NCI-H1092 treated with DMSO at 0.1 percent for 48 hours (cell line): ENCODE results near the gene ZBTB12.

Source experiments
- DNase-seq: peaks from one replicate; lab custom pipeline; 2025; lab: John Stamatoyannopoulos, UW

Gene ZBTB12

DNA sequence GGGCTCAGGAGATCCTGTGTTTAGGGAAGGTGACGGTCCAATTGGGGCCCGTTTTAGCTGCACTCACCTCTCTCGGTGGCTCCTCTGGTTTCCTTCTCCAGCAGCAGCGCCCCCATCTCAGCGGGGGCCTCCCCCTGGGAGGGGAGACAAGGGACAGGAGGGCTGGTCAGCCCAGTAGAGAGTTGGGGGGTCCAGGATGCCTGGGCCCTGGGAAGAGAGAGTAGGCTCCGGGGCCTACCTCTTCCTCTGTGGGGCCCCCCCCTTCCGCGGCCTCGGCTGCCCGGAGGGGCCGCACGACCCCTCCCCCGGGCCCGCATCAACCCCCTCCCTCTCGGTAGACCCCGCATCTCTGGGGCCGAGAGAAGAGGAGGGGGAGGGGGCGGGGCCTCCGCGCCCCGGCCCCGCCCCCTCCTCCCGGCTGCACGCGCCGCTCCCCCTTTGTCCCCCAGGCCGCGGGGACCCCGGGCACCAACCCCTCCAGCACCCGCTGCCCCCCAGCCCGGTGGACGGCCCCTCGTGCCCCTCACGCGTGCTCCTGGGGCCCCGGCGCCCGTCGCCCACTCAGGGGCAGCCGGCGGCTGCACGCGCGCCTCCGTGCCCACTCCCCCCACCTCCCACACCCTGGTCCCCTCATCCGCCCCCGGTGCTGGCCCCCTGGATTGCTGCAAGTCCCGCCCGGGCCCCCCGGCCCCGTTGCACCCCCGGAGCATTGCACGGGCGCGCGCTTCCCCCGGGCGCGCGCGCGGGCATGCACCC lies 4.9 kb downstream of the ZBTB12 start:
- DNase-seq = peak; percentile 11

DNA sequence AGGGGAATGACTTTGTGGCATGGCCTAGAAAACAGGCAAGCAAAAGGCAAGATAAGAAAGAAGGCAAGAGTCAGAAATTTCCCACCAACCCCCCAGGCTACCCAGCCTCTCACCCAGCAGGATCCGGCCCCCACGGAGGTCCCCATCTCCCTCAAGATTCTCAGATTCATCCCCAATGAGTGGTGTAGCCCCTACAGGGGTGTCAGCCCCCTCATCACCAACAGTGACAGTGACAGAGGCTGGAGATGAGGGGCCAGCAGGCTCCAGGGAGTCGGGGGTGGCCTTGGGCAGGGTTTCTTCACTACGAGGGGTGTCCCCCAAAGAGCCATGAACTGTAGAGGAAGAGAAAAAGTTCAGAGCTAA lies 5.4 kb downstream of the ZBTB12 start:
- DNase-seq = no peak

DNA sequence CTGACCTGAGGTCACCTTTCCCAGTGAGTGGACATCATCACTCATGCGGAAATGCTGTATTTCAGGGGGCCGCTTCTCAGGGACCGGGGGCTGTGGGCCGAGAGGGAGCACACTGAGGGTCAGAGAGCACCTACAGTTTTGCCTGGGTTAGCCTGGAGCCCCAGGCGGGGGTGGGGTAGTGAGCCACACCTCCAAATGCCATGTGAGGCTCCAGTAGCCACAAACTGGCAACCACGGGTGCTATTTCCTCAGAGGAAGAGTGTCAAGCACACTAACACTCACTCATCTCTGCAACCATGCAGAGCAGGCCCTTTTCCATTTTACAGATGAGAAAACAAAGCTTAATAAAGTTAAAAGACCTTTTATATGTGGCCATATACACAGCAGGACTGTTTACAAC lies 9.1 kb downstream of the ZBTB12 start:
- DNase-seq = no peak

DNA sequence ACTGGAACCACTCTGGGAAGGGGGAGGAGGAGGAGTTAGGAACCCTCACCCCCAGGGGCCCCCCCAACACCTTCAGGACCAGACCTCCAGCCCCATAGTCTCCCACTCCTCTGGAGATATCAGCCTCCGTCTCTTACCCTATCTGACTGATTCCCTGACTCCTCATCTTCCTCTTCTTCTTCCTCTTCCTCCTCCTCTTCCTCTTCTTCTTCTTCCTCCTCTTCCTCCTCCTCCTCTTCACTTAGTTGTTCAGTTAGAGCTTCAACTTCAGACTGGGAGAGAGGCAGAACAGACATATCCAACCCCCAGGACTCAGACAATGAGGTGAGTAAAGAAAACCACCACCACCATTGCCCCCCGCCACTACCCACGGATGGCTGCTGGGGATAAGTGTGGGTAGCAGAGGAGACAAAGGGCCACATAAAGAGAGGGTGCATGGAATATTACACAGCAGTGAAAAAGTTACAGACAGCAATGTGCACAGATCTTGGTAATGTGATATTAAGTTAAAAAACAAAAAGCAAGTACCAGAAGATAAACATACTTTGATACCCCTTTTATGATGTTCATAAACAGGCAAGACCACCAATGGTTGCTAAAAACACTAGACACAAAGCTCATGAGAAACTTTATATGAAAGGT lies 12.4 kb downstream of the ZBTB12 start:
- DNase-seq = no peak

DNA sequence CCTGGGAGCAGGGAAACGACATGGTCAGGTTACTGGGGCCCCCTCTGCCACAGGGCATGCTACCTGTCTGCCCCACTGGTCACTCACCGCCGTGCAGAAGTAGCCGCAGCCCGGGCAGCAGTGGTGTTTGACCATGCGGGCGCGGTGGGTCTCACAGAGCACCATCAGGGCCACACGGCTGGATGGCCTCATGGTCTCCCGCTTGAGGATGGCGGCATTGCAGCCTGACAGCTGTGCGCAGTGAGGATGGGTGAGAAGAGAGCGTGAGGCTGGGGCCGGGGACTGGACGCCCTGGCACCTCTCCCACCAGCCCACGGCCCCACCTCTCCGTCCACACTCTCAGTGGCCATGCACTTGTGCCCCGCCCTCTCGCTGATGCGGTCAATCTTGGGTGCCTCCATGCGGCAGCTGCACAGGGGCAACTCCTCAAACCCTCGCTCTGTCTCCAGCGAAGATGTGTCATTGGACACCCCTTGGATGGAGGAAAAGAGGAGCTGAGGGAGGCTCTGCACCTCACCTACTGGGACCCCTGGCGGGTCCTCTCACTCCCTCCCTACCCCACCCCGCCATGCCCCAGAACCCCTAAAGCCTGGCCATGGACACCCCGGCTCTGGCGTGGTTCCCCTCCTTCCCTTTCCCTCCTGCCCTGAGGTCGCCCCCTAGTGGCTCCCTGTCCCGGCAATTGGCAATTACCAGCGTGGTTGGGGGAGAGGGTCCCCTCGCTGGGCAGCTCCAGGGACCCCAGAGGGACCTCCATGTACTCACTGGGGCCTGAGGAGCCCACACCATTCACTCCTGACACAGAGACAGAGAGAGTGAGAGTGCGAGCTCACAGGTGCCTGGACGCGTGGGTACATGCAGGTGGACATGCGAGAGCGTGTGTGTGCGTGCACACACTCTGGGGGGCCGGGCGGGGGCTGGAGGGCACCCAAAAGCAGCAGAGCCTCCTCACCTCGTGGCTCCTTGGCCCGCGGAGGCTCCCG lies 13.3 kb downstream of the ZBTB12 start:
- no peak for DNase-seq

DNA sequence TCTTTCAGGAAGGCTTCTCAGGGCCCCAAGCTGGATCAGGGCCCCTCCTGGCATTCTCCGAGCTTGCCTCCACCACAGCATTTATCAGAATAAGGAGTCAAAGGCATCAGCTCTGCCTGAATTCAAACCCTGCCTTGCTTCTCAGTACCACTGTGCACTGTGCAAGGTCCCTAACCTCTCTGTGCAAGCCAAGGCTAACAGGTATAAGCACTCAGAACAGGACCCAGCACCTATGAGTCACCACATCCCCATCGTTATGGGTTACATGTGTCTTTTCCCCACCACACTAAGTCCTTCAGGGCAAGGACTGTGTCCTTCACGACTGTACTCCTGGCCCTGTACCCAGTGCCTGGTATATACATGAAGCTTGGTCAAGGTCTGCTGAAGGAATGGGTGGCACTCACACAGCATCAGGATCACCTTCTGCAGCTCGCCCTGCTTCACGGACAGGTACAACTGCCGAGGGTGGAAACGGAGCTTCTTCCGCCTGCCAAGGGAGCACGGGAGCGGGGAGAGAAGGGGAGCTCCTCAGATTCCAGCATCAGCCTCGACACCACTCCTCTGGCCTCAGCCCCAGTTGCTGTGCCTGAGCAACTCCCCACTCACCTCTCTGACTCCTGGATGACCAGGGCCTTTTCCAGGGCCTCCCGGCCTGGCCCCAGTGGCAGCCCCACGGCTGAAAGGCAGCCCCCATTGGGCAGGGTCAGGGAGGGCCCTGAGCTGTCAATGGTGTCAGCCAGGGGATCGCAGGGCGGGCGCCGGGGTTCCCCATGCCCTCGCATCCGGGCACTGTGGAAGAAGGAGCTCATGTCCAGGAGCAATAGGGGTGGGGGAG lies 14.5 kb downstream of the ZBTB12 start:
- no peak for DNase-seq

DNA sequence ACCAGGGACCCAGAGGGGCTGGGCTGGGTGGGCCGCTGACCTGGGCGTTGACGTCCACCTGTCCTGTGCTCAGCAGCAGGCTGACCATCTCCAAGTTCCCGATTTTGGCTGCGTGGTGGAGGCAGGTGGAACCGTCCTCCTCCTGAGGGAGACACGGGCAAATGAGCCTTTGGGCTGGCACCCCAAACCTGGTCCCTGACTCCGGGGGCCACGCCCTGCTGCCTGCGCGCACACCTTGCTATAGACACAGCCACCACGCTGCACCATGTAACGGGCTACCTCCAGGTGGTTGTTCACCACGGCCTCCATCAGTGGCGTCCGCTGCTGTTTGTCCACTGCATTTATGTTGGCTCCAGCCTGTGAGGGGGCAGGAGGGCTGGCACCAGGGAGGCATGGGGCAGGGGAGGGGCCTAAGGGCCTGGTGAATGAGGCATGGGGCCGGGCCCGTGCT lies 15.3 kb downstream of the ZBTB12 start:
- no peak for DNase-seq

DNA sequence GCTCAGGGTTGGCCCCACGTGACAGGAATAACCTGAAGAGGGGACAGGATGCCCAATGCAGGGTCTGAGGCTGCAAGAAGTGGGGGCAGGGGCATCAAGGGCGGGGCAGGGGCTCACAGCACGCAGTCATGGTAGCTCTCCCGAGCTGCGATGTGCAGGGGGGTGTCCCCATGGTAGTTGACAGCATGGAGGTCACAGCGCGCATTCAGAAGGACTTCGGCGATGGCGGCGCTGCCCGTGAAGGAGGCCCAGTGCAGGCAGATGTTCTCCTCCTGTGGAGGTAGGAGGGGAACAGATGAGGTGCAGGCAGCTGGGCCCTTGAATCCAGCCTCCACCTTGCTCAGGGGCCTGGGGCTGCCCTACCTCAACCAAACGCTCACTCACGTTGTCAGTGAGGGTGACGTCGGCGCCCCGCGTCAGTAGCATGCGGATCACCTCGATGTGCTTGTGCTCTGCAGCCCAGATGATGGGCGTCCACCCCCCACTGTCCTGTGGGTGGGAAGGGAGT lies 17.3 kb downstream of the ZBTB12 start:
- no peak for DNase-seq

DNA sequence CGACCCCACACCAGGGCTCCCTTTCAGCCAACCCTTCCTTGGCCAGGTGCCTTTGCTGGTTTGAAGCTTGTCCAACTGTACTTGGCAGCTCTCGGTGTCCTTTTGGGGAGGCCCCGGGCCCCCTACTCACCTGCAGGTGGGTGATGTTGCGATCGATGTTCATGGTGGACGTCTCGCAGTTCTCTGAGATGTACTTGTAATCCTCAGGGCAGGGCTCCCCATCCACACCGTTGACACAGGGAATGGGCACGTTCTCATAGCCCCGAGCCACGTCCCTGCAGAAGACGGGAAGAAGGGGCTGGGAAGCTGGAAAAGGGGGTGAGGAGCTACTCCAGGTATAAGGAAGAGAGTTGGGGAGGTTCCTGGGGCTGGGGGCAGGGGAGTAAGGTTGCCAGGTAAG lies 18.2 kb downstream of the ZBTB12 start:
- DNase-seq = no peak

DNA sequence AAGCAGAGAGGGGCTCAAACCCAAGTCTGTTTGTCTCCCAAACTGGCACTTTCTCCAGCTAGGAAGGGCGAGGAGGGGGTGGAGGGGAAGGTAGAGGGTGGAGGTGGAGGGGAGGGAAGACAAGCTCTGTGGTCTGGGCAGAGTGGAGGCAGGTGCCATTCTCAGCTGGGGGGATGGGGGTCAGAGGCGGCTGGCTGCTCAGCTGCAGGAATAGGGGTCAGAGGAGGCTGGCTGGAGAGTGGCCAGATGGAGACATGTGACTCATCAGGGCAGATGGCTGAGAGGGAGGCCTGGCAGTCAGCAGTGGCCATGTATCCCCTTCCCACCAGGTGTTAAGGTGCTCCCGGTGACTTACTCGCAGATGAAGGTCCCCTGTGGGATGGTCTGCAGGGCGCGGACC lies 19.5 kb downstream of the ZBTB12 start:
- no peak for DNase-seq

DNA sequence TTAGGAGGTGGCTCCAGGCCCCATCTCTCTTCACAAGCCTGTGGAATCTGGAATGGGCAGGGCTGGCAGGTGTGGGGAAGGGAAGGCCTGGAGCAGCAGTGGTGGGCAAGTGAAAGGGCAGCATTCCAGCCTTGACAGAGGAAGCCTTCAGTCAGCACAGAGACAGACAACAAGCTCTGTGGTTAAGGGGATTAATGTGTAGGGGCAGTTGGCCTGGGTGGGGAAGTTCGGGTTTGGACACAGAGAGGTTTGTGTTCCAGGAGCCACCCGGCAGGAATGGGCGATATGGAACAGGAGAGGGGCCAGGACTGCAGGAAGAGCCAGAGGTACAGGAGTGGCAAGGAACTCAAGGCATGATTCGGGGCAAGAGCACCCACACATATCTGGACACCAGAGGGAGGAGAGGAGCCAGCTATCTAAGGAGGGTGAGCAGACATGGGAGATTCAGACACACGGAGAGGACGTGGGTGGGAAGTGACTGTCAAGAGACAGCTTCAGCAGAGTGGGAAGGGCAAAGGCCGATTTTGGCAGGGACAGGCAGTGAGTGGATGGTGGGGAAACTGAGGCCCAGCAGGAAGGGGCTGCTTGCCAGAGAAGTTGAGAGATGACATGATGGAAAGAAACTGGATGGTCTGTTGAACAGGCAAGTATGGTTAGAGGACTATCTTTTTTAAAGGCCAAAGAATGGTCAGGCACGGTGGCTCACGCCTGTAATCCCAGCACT lies 20.6 kb downstream of the ZBTB12 start:
- no peak for DNase-seq

DNA sequence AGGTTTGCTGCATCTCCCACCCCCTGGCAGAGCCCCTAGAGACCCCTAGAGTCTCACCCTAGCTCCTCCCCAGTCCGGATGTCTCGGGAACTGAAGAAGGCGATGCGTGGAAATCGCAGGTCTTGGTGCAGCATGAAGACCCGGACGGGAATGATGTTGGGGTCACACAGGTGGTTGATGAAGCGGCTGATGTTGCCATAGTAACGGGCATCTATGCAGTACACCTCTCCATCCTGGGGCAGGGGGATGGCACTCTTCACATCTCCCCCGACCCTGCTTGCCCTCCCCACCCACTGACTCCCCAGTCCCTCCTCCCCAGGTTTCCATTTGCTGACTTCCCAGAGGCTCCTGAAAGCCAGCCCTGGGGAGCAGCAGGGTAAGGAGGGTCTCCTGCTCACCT lies 21.3 kb downstream of the ZBTB12 start:
- DNase-seq = no peak

DNA sequence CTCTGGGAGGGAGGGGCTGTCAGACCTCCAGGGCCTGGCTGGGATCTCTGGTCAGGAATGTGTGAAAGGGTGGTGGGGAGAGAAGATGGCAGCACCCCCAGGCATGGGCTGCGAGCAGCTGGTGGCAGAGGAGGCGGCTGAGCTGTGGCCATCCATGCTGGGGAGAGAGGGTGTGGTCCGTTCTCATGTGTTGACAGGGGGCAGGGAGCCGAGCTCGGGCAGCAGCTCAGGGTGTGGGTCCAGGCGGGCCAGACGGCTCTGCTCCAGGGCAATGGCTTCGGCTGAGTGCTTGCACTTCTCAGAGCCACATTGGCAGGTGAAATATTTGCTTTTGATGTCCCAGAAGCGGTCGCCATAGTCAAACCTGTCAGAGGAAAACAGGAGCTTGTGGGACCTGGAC lies 22.0 kb downstream of the ZBTB12 start:
- DNase-seq = no peak

DNA sequence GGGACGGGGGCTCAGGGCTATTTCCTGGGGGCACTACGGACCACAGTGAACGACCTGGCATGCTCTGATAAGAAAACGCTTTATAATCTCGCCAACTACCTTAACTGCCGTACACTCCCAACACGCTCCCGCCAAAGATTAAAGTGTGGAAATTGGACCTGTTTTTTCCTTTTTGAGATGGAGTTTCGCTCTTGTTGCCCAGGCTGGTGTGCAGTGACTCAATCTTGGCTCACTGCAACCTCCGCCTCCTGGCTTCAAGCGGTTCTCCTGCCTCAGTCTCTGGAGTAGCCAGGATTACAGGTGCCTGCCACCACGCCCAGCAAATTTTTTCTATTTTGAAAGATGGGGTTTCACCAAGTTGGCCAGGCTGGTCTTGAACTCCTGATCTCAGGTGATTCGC lies 22.7 kb downstream of the ZBTB12 start:
- no peak for DNase-seq

DNA sequence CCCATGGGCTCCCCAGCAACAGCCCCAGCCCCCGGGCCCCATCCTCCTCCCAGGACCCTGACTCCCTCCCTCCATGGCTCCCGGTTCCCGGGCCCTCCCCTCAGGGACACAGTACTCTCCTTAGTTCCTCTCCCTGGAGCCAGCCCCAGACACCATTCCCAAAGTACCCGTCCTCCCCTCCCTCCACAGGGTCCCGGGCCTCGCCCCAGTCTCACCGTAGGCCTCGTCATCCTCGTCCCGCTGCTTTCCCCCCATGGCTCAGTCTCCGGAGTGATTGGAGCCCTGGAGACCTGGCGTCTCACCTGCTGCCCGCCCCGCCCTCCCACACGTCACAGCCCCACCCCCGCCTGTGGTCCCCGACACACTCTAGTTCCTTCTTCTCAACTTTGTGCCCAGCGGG lies 23.2 kb downstream of the ZBTB12 start, which contains the start of gene SLC44A4:
Gene SLC44A4, minus strand, starts transcription at position 272 of the 400 bp plus-strand sequence. Its CDS starts 17 bp downstream, at position 255.
- DNase-seq = no peak

DNA sequence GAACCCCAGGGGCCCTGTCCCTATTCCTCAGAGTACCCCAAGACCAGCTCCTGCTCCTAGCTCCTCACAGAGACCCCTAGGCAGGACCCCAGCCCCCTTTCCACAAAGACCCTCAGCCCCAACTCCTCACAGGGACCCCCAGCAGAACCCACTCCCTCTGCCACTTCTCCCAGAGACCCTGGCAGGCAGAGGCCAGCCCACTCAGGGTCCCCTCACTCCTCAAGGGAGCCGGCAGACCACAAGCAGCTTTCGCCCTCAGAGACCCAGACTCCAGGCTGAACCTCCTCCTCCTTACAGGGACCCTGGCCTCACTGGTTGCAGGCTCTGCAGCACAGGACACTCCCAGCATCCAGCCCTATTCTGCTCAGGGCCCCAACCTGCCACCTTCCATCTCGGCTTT lies 23.7 kb downstream of the ZBTB12 start:
- DNase-seq = no peak

DNA sequence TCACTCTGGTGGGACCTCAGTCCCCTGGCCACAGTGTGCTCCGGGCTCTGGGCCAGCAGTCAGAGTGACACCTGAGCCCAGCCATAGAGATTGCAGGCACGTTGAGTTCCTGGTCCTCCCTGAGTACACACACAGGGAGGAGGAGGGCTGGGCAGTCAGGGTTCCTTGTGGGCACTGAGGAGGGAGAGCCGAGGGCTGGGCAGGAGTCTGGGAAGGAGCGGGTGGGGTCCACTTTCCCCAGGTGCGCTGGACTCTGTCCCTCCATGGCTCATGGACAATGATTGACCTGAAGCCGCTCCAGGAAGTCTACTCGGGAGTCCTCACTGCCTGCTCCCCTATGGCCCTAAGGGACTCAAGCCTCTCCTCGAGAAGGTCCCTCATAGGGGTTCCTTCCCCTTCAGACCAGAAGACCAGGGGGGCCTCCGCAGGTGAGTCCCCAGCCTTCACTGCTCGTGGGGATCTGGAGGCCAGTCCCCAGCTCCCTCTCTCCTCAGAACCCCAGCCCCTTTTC lies 24.2 kb downstream of the ZBTB12 start:
- peak; percentile 1 for DNase-seq

DNA sequence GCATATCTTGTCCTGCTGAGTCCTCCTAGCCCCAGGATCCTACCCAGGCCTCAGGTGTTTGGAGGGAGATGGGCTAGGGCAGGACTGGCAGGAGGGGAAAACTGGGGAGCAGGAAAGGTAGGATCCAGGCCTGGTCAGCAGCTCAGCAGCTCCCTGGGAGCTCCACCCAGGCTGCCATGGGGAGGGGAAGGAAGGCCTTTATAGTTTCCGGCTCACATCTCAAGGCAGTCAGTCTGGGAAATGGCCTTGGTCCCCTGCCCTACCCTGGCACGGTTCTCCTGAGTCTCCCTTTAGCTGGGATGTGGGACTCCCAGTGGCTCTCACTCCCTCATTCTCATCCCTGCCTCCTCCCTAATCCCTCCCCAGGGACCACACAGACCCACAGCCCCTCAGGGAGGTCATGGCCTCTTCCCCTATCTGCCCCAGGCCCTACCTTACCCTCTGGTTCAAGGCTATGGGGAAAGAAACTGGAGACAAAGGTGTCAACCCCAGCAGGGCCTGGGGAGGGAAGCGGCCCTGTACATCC lies 24.7 kb downstream of the ZBTB12 start:
- no peak for DNase-seq

DNA sequence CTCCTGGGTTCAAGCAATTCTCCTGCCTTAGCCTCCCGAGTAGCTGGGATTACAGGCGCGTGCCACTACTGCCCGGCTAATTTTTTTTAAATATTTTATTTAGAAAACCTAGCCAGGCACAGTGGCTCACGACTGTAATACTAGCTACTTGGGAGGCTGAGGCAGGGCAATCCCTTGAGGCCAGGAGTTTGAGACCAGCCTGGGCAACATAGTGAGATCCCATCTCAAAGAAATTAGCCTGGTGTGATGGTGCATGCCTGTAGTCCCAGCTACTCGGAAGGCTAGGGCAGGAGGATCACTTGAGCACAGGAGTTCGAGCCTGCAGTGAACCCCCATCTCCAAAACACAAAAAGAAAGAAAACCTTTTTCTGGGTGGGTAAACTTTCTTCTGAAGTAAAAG lies 25.5 kb downstream of the ZBTB12 start:
- DNase-seq = no peak

DNA sequence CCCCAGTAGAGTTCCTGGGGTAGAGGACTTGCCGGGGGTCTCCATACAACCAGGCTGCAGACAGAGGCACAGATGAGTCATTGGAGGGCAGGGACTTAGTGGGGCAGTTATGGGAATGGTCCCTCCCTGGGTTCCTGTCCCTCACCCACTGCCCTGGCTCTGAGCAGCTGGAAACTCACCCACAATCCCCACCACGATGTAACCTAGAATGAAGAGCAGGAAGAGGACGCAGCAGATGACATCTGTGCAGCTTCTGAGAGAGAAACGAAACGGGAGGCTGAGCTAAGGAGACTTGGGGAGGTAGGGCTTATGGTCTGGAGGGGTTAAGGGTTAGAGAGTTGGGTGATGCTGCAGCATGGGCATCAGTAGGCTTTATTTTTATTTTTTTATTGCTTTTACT lies 26.0 kb downstream of the ZBTB12 start:
- DNase-seq = no peak
